OCI-LY7 (cell line): ENCODE results near the gene RAB3B.

Experiments used
- CTCF ChIP-seq: fragments of 200-600 bp; sonication (generic); conservative IDR thresholded peaks from 2 replicates; pipeline ENCODE4 v1.5.1; 2014; ENCODE audit warnings: mild to moderate bottlenecking, antibody characterized with exemption, low read length, moderate library complexity, mixed read lengths
- EZH2phosphoT487 ChIP-seq: fragments of 200-600 bp; sonication (generic); IDR thresholded peaks from 2 replicates; pipeline ENCODE4 v1.6.1; 2018; ENCODE audit warnings: low read depth, borderline replicate concordance, mild to moderate bottlenecking, mixed run types, antibody characterized with exemption, low read length, moderate library complexity, mixed read lengths

- TF ChIP-seq CTCF (no peak), EZH2phosphoT487 (no peak)
Observed at GRCh38 chr1:51901151-51901550, 89.3 kb downstream of the RAB3B start.
